HG02943 (cell line): ENCODE data around the gene CLEC17A.

Source experiments
- ATAC-seq: cut with Tn5 transposase; IDR thresholded peaks from one replicate; pipeline ENCODE4 v1.9.1; 2021; ENCODE audit warnings: mild to moderate bottlenecking, low read depth, moderate library complexity; ENCODE audit not compliant: unreplicated experiment

CLEC17A gene

DNA sequence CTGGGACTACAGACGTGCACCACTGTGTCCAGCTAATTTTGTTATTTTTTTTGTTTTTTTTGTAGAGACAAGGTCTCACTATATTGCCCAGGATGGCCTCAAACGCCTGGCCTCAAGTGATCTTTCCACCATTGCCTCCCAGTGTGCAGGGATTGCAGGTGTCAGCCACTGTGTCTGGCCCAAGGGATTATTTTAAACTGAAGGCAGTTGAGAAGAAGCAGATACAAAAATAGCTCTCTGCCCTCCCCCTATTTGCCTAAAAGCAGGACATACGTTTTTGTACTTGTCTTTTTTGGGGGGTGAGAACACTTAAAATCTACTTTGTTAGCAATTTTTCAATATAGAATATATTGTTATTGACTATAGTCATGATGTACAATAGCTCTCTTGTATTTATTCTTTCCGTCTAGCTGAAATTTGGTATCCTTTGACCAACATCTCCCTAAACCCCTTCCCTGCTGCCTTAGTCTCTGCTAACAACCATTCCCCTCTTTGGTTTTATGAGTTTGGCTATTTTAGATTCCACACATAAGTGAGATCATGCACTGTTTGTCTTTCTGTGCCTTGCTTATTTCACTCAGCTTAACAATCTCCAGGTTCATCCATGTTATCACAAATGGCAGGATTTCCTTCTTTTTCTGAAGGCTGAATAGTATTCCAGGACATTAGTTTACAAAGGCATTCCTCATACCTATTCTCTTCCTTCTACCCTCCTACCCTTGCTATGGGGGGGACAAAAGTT, 56.8 kb downstream of the CLEC17A start:
- no peak for ATAC-seq

DNA sequence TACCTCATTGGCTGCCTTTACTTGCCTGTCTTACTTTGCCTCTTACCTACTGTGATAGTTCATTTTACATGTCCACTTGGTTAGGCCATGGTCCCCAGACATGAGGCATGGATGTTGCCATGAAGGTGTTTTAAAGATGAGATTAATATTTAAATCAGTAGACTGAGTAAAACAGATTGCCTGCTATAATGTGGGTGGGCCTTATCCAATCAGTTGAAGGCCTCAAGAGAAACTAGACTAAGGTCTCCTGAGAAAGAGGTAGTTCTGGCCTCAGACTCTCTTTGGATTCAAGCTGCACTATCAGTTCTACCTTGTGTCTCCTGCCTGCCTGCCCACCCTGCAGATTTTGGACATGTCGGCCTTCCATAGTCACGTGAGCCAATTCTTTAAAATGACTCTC, 65.6 kb downstream of the CLEC17A start:
- ATAC-seq: no peak

DNA sequence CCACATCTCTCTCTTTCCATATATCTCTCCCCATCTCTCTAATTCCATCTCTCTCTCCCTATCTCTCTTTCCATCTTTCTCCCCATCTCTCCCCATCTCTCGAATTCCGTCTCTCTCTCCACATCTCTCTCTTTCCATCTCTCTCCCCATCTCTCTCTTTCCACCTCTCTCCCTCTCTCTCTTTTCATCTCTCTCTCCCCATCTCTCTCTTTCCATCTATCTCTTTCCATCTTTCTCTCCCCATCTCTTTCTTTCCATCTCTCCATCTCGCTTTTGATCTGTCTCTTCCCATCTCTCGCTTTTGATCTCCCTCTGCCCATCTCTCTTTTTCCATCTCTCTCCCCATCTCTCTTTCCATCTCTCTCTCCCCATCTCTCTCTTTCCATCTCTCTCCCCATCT, 66.1 kb downstream of the CLEC17A start:
- ATAC-seq: no peak

DNA sequence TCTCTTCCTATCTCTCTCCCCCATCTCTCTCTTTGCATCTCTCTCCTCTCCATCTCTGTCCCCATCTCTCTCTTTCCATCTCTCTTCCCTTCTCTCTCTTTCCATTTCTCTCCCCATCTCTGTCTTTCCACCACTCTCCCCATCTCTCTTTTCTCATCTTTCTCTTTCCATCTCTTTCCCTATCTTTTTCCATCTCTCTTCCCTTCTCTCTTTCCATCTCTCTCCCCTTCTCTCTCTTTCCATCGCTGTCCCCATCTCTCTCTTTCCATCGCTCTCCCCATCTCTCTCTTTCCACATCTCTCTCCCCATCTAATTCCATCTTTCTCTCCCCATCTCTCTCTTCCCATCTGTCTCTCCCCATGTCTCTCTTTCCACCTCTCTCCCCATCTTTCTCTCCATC, 67.3 kb downstream of the CLEC17A start:
- no peak for ATAC-seq

DNA sequence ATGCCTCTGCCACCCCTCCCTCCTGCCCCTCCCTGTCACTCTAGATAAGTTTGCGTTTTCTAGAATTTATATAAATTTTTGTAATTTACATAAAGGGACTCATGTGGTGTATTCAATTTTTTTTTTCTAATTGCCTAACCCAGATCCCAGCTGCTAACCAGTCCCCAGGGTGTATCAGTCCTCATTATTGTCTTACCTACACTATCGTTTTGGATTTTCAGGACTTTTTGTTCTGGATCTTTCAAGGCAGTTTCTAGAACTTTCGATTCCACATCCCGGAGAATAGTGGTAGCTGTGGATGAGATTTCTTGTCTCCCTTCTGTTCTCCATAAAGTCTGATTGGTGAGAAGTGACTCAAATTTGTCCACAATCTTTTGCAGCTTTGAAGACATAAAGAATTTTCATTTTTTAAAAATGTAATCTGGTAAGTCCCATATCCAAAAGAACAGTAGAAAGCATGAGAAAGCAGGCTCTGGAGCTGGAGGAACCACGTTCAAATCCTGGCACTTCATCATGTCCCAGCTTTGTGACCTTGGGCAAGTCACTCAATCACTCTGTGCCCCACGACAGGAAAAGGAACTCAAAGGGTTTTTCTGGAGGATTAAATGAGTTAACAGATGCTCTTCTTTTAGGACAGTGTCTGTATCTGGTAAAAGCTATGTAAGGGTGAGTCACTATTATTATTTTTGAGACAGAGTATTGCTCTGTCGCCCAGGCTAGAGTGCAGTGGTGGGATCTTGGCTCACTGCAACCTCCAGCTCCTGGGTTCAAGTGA, 72.1 kb downstream of the CLEC17A start:
- no peak for ATAC-seq

DNA sequence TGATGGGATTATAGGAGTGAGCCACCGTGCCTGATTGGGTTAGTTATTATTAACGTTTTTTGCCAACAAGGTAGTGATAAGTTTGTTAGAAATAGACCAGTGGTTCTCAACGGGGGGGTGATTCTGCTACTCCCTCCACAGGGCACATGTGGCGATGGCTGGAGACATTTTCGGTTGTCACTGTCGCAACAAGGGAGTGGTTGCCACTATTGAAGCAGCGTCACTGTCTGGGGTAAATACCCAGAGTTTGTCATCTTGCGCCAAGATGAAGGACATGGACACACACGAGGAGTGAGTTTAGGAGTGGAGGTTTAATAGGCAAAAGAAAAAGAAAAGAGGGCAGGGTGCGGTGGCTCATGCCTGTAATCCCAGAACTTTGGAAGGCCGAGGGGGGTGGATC, 72.8 kb downstream of the CLEC17A start:
- ATAC-seq: no peak

DNA sequence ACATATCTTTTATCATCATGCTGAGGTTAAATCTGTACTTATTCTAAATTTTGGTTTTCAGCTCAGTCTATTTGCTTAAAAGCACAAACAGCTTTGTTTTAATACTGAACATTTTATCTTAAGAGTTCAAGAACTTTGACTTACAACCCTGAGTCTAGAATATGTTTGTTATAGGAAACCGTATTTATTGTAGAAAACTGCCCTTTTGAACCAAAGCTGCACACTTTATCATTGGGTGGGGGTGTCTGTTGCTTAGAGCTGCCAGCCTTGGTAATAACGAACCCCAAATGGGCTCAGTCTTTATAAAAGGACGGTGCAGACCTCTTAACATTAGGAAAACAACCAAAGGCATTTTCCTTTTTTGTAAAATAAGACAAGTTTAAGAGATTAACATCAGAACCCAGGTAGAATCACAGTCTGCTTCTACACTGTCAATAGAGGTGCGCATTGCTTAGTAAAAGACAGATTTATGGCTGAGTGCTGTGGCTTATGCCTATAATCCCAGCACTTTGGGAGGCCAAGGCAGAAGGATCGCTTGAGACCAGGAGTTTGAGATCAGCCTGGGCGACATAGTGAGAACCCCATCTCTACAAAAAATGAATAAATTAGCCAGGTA, 77.1 kb downstream of the CLEC17A start:
- ATAC-seq: no peak

DNA sequence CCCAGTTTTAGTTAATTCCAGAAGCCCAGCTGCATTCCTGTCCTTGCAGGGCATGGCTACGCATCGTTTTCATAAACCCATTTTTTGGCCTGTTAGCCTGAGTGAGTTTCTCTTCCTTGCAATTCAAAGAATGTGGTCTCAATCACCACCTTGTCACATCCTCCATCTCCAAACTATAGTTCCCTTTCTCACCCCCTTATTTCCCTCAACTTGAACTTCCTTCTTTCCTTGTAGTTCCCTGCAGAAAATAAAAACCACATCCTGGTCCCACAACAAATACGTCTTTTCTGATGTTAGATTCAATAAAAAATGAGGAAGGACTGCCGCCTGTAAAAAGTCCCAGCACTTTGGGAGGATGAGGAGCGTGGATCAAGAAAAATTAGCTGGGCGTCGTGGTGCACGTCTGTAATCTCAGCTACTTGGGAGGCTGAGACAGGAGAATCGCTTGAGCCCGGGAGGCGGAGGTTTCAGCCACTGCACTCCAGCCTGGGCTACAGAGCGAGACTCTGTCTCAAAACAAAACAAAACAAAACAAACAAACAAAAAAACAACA, 78.6 kb downstream of the CLEC17A start:
- no peak for ATAC-seq
